Neural cell (in vitro differentiated cells): ENCODE data around the gene POLA2. TPM values are rescaled to one million over a fixed set of nuclear protein-coding genes. Genes with fewer than 3 reads are reported as not detected.

Experiments used
- H2AFZ ChIP-seq: fragments of 200-600, 300-800 bp; sonication (generic), shearing (Covaris generic); 2 replicates; pipeline ENCODE4 v1.6.0; 2014; ENCODE audit warnings: low read depth, mild to moderate bottlenecking, antibody characterized with exemption, low read length, moderate library complexity
- H3F3A ChIP-seq: fragments of 200-600 bp; shearing (Covaris generic); 2 replicates; pipeline ENCODE4 v1.6.1; 2016; ENCODE audit warnings: mild to moderate bottlenecking, moderate library complexity, mixed read lengths, antibody characterized with exemption, low read length; ENCODE audit not compliant: insufficient read depth, poor library complexity, severe bottlenecking
- H3K27ac ChIP-seq: fragments of 200-600, 300-800 bp; sonication (generic), shearing (Covaris generic); 2 replicates; pipeline ENCODE4 v1.5.1; 2014; ENCODE audit warnings: mild to moderate bottlenecking, low read length, moderate library complexity
- H3K27me3 ChIP-seq: fragments of 300-800, 200-600 bp; sonication (generic), shearing (Covaris generic); 2 replicates; pipeline ENCODE4 v1.6.0; 2014; ENCODE audit warnings: mild to moderate bottlenecking, low read depth, low read length, moderate library complexity; ENCODE audit not compliant: insufficient read depth
- H3K36me3 ChIP-seq: fragments of 300-800, 200-600 bp; sonication (generic), shearing (Covaris generic); 2 replicates; pipeline ENCODE4 v1.5.1; 2014; ENCODE audit warnings: mild to moderate bottlenecking, antibody characterized with exemption, low read length, moderate library complexity; ENCODE audit not compliant: insufficient read depth
- H3K4me2 ChIP-seq: fragments of 300-800, 200-600 bp; sonication (generic), shearing (Covaris generic); 2 replicates; pipeline ENCODE4 v1.6.0; 2014; ENCODE audit warnings: mild to moderate bottlenecking, low read length
- H3K4me3 ChIP-seq: fragments of 300-800, 200-600 bp; sonication (generic), shearing (Covaris generic); 2 replicates; pipeline ENCODE4 v1.5.1; 2014; ENCODE audit warnings: mild to moderate bottlenecking, low read length, moderate library complexity
- H3K79me2 ChIP-seq: fragments of 200-600 bp; shearing (Covaris generic); replicated peaks from 2 replicates; pipeline ENCODE4 v1.6.0; 2014; ENCODE audit warnings: mild to moderate bottlenecking, low read length, moderate library complexity; ENCODE audit not compliant: insufficient read depth
- H3K9ac ChIP-seq: fragments of 300-800, 200-600 bp; sonication (generic), shearing (Covaris generic); 2 replicates; pipeline ENCODE4 v1.6.1; 2016; ENCODE audit warnings: mild to moderate bottlenecking, low read length, mixed read lengths
- H3K9me2 ChIP-seq: fragments of 200-600 bp; shearing (Covaris generic); 2 replicates; pipeline ENCODE4 v1.6.1; 2016; ENCODE audit warnings: mild to moderate bottlenecking, low read length, mixed read lengths; ENCODE audit not compliant: insufficient read depth
- H3K9me3 ChIP-seq: fragments of 200-600, 300-800 bp; sonication (generic), shearing (Covaris generic); 2 replicates; pipeline ENCODE4 v1.6.1; 2016; ENCODE audit warnings: mild to moderate bottlenecking, mixed run types, low read length, moderate library complexity, mixed read lengths
- H4K20me1 ChIP-seq: fragments of 200-600 bp; shearing (Covaris generic); 2 replicates; pipeline ENCODE4 v1.6.1; 2016; ENCODE audit warnings: mild to moderate bottlenecking, mixed run types; ENCODE audit not compliant: insufficient read depth
- POLR2AphosphoS5 ChIP-seq: IDR thresholded peaks from 2 replicates; pipeline ENCODE4 v1.6.1; 2012
- SMC3 ChIP-seq: fragments of 450-650 bp; conservative IDR thresholded peaks from 2 replicates; pipeline ENCODE4 v1.6.1; 2014; ENCODE audit warnings: antibody characterized with exemption, mild to moderate bottlenecking, moderate library complexity; ENCODE audit not compliant: poor library complexity
- polyA plus RNA-seq: library from polyadenylated mRNA; depleted of rRNA; stranded (reverse); fragments of >200 nt; gene quantifications from 2 replicates; pipeline ENCODE4 v1.2.3, GENCODE V29; 2014

POLA2 gene
- polyA plus RNA-seq, 1 donor from 2014 or later = 4.3 TPM

GRCh38 chr11:65341856-65342255, 80.1 kb downstream of the POLA2 start:
- no peaks in the 10 kb centered on the region for H3F3A ChIP-seq
- no peaks in the 10 kb centered on the region for H3K9me2 ChIP-seq
- H3K27me3 ChIP-seq = no peaks in the 10 kb centered on the region
- no peak overlapping the region for H3K9ac ChIP-seq
- H3K79me2 ChIP-seq = peaks cover 36% of the 10 kb centered on the region
- no peak overlapping the region for H2AFZ ChIP-seq
- H3K4me2 ChIP-seq = no peak overlapping the region
- H3K27ac ChIP-seq = no peak overlapping the region
- no peak overlapping the region for H3K4me3 ChIP-seq
- no peaks in the 10 kb centered on the region for H3K9me3 ChIP-seq
- H4K20me1 ChIP-seq = peaks cover 4% of the 10 kb centered on the region
- TF ChIP-seq POLR2AphosphoS5 (no peak), SMC3 (no peak)
- no peaks in the 10 kb centered on the region for H3K36me3 ChIP-seq

Other genes starting within 250 kb of the POLA2 start
- 158 and 174 TPM in 2 replicates for gene ARL2, start 247.8 kb upstream of the POLA2 start, polyA plus RNA-seq
- 11.2 and 15.3 TPM in 2 replicates for gene SNX15, start 234.5 kb upstream of the POLA2 start, polyA plus RNA-seq
- 23.5 and 27.0 TPM in 2 replicates for gene SAC3D1, start 220.8 kb upstream of the POLA2 start, polyA plus RNA-seq
- gene NAALADL1, start 203.4 kb upstream of the POLA2 start, polyA plus RNA-seq = not detected in 2 replicates
- 2.3 and 2.4 TPM in 2 replicates for gene CDCA5, start 177.9 kb upstream of the POLA2 start, polyA plus RNA-seq
- 39.7 and 42.0 TPM in 2 replicates for gene ZFPL1, start 177.7 kb upstream of the POLA2 start, polyA plus RNA-seq
- gene VPS51, start 165.7 kb upstream of the POLA2 start, polyA plus RNA-seq = 230 and 313 TPM in 2 replicates
- gene TM7SF2, start 150.1 kb upstream of the POLA2 start, polyA plus RNA-seq = 78.4 and 99.5 TPM in 2 replicates
- 6.9 and 7.0 TPM in 2 replicates for gene ZNHIT2, start 144.3 kb upstream of the POLA2 start, polyA plus RNA-seq
- gene FAU, start 139.8 kb upstream of the POLA2 start, polyA plus RNA-seq = 299 and 420 TPM in 2 replicates
- 80.5 and 83.2 TPM in 2 replicates for gene MRPL49, start 139.6 kb upstream of the POLA2 start, polyA plus RNA-seq
- gene SYVN1, start 127.4 kb upstream of the POLA2 start, polyA plus RNA-seq = 12.8 and 13.0 TPM in 2 replicates
- not detected in 2 replicates for gene SPDYC, start 91.7 kb upstream of the POLA2 start, polyA plus RNA-seq
- 102 and 121 TPM in 2 replicates for gene CAPN1, start 80.0 kb upstream of the POLA2 start, polyA plus RNA-seq
- 0.56 and 1.3 TPM in 2 replicates for gene CDC42EP2, start 52.9 kb downstream of the POLA2 start, polyA plus RNA-seq
- 57.8 and 60.9 TPM in 2 replicates for gene DPF2, start 71.9 kb downstream of the POLA2 start, polyA plus RNA-seq
- gene TIGD3, start 92.8 kb downstream of the POLA2 start, polyA plus RNA-seq = 16.1 and 23.1 TPM in 2 replicates
- 0.66 TPM in 1 of 2 replicates, not detected in the other for gene SLC25A45, start 120.7 kb downstream of the POLA2 start, polyA plus RNA-seq
- gene FRMD8, start 124.7 kb downstream of the POLA2 start, polyA plus RNA-seq = 17.2 and 22.2 TPM in 2 replicates
- gene NEAT1, start 160.8 kb downstream of the POLA2 start, polyA plus RNA-seq = 2.6 and 4.2 TPM in 2 replicates
- gene MALAT1, start 237.1 kb downstream of the POLA2 start, polyA plus RNA-seq = 1,383 and 1,630 TPM in 2 replicates